SK-N-SH treated with all-trans-retinoic acid at 6 μM for 48 hours (cell line): ENCODE data around the gene CIPC.

Experiments
- ATAC-seq: fragments of 200-7000 bp; cut with Tn5 transposase; 3 replicates; pipeline ENCODE4 v1.9.1; 2020; ENCODE audit warnings: mild to moderate bottlenecking, moderate library complexity
- BACH2 ChIP-seq: fragments of 250-450 bp; sonication (Bioruptor Pico); IDR thresholded peaks from 2 replicates; pipeline ENCODE4 v1.9.0; 2021; ENCODE audit warnings: mild to moderate bottlenecking, borderline replicate concordance
- CSDC2 ChIP-seq: fragments of 250-450 bp; sonication (Bioruptor Pico); IDR thresholded peaks from 2 replicates; pipeline ENCODE4 v1.5.0; 2020; ENCODE audit warnings: mild to moderate bottlenecking, moderate library complexity
- GLIS3 ChIP-seq: fragments of 250-450 bp; sonication (Bioruptor Pico); IDR thresholded peaks from 2 replicates; pipeline ENCODE4 v1.5.0; 2020; ENCODE audit warnings: mild to moderate bottlenecking, moderate library complexity
- ISL1 ChIP-seq: fragments of 250-450 bp; sonication (Bioruptor Pico); IDR thresholded peaks from 2 replicates; pipeline ENCODE4 v2.1.2; 2022; ENCODE audit warnings: mild to moderate bottlenecking, moderate library complexity
- OSR1 ChIP-seq: fragments of 250-450 bp; sonication (Bioruptor Pico); IDR thresholded peaks from 2 replicates; pipeline ENCODE4 v1.8.0; 2022; ENCODE audit warnings: moderate library complexity, mild to moderate bottlenecking, inconsistent platforms
- RARB ChIP-seq: fragments of 250-450 bp; sonication (Bioruptor Pico); IDR thresholded peaks from 2 replicates; pipeline ENCODE4 v1.8.0; 2021; ENCODE audit warnings: mild to moderate bottlenecking, moderate library complexity
- SNAI2 ChIP-seq: fragments of 250-450 bp; sonication (Bioruptor Pico); IDR thresholded peaks from 2 replicates; pipeline ENCODE4 v1.5.0; 2020; ENCODE audit warnings: mild to moderate bottlenecking, moderate library complexity
- TOX ChIP-seq: fragments of 250-450 bp; sonication (Bioruptor Pico); IDR thresholded peaks from 2 replicates; pipeline ENCODE4 v1.8.0; 2021; ENCODE audit warnings: mild to moderate bottlenecking, moderate library complexity, borderline replicate concordance
- ZC3H10 ChIP-seq: fragments of 250-450 bp; sonication (Bioruptor Pico); IDR thresholded peaks from 2 replicates; pipeline ENCODE4 v1.5.1; 2021; ENCODE audit warnings: mild to moderate bottlenecking, moderate library complexity
- ZFP3 ChIP-seq: fragments of 250-450 bp; sonication (Bioruptor Pico); IDR thresholded peaks from 2 replicates; pipeline ENCODE4 v1.5.0; 2020; ENCODE audit warnings: mild to moderate bottlenecking, moderate library complexity
- ZFP30 ChIP-seq: fragments of 450-650 bp; formaldehyde crosslinking; IDR thresholded peaks from 2 replicates; pipeline ENCODE4 v1.5.0; 2022; ENCODE audit warnings: mild to moderate bottlenecking, moderate library complexity
- ZNF565 ChIP-seq: fragments of 450-650 bp; formaldehyde crosslinking; conservative IDR thresholded peaks from 2 replicates; pipeline ENCODE4 v1.5.0; 2020; ENCODE audit warnings: low read depth, mild to moderate bottlenecking, moderate library complexity
- ZNF70 ChIP-seq: fragments of 450-650 bp; formaldehyde crosslinking; IDR thresholded peaks from 2 replicates; pipeline ENCODE4 v1.5.0; 2020; ENCODE audit warnings: mild to moderate bottlenecking, moderate library complexity
- ZNF8 ChIP-seq: fragments of 450-650 bp; formaldehyde crosslinking; IDR thresholded peaks from 2 replicates; pipeline ENCODE4 v1.5.0; 2020; ENCODE audit warnings: mild to moderate bottlenecking, moderate library complexity
- TF ChIP-seq, protein P1 (sequence below): fragments of 250-450 bp; sonication (Bioruptor Pico); IDR thresholded peaks from 2 replicates; pipeline ENCODE4 v1.5.1; 2020; ENCODE audit warnings: low read depth, mild to moderate bottlenecking, moderate library complexity
- TF ChIP-seq, protein P2 (sequence below): fragments of 250-450 bp; sonication (Bioruptor Pico); IDR thresholded peaks from 2 replicates; pipeline ENCODE4 v1.8.0; 2020; ENCODE audit warnings: mild to moderate bottlenecking, moderate library complexity, borderline replicate concordance
- TF ChIP-seq, protein P3 (sequence below): fragments of 250-450 bp; sonication (Bioruptor Pico); IDR thresholded peaks from 2 replicates; pipeline ENCODE4 v1.5.0; 2020; ENCODE audit warnings: mild to moderate bottlenecking, moderate library complexity
- TF ChIP-seq, protein P4 (sequence below): fragments of 250-450 bp; sonication (Bioruptor Pico); IDR thresholded peaks from 2 replicates; pipeline ENCODE4 v1.8.0; 2021; ENCODE audit warnings: low read depth, mild to moderate bottlenecking, moderate library complexity, borderline replicate concordance

The CIPC gene

DNA sequence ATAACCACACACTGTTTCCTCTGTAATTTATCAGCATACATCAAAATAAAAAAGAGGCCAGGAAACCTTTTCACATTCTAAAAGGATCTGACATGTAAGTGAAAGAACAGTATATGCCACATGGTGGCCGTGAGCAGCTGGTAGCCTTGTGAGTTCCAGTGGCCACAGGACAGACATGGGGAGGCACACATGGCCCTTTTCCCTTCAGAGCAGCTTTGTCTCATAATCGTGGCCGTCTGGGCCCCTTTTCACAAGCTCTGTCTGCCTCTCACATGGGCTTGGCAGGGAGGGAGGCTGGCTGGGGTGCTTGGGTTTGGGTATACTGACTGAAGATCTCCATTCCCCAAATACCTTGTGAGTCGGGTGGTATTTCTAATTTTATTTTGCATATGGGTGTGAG lies 45.0 kb downstream of the CIPC start:
- TF ChIP-seq, protein P1, sequence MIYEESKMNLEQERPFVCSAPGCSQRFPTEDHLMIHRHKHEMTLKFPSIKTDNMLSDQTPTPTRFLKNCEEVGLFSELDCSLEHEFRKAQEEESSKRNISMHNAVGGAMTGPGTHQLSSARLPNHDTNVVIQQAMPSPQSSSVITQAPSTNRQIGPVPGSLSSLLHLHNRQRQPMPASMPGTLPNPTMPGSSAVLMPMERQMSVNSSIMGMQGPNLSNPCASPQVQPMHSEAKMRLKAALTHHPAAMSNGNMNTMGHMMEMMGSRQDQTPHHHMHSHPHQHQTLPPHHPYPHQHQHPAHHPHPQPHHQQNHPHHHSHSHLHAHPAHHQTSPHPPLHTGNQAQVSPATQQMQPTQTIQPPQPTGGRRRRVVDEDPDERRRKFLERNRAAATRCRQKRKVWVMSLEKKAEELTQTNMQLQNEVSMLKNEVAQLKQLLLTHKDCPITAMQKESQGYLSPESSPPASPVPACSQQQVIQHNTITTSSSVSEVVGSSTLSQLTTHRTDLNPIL (CRISPR knock-in tag): no peak
- TF ChIP-seq ZFP3 (no peak), GLIS3 (CRISPR knock-in tag) (no peak)
- TF ChIP-seq, all 23 proteins: peak for 0
- no peak for ATAC-seq

DNA sequence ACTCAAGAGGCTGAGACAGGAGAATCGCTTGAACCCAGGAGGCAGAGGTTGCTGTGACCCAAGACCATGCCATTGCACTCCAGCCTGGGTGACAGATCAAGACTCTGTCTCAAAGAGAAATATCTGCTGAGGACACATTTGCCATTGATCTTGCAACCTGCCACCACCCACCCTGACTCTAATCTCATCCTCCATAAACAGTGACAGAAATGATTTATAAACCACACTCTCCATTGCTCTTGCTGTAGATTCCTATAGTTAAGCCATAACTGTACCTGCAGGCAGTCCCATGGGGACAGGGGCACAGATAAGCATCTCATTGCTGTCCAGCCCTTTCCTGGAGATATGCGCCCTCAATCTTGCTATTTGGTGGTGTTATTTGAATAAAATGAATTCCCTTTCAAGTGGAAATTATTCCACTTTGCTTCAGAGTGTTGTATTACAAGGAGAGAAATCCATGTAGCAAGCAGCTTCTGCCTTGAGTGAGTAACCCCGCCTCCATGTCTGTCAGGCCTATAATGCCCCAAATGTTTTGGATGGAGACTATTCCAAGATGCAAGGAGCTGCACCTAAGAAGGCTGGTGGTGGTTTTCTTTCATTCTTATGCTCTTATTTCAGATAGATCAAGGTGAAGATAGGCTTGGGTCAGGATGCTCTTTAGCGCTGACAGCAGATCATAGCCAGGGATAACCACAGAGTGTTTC lies 46.5 kb downstream of the CIPC start:
- TF ChIP-seq, protein P2, sequence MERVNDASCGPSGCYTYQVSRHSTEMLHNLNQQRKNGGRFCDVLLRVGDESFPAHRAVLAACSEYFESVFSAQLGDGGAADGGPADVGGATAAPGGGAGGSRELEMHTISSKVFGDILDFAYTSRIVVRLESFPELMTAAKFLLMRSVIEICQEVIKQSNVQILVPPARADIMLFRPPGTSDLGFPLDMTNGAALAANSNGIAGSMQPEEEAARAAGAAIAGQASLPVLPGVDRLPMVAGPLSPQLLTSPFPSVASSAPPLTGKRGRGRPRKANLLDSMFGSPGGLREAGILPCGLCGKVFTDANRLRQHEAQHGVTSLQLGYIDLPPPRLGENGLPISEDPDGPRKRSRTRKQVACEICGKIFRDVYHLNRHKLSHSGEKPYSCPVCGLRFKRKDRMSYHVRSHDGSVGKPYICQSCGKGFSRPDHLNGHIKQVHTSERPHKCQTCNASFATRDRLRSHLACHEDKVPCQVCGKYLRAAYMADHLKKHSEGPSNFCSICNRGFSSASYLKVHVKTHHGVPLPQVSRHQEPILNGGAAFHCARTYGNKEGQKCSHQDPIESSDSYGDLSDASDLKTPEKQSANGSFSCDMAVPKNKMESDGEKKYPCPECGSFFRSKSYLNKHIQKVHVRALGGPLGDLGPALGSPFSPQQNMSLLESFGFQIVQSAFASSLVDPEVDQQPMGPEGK (CRISPR knock-in tag): no peak
- TF ChIP-seq, protein P3, sequence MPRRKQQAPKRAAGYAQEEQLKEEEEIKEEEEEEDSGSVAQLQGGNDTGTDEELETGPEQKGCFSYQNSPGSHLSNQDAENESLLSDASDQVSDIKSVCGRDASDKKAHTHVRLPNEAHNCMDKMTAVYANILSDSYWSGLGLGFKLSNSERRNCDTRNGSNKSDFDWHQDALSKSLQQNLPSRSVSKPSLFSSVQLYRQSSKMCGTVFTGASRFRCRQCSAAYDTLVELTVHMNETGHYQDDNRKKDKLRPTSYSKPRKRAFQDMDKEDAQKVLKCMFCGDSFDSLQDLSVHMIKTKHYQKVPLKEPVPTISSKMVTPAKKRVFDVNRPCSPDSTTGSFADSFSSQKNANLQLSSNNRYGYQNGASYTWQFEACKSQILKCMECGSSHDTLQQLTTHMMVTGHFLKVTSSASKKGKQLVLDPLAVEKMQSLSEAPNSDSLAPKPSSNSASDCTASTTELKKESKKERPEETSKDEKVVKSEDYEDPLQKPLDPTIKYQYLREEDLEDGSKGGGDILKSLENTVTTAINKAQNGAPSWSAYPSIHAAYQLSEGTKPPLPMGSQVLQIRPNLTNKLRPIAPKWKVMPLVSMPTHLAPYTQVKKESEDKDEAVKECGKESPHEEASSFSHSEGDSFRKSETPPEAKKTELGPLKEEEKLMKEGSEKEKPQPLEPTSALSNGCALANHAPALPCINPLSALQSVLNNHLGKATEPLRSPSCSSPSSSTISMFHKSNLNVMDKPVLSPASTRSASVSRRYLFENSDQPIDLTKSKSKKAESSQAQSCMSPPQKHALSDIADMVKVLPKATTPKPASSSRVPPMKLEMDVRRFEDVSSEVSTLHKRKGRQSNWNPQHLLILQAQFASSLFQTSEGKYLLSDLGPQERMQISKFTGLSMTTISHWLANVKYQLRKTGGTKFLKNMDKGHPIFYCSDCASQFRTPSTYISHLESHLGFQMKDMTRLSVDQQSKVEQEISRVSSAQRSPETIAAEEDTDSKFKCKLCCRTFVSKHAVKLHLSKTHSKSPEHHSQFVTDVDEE: no peak
- no peak for TF ChIP-seq SNAI2 (CRISPR knock-in tag)
- TF ChIP-seq BACH2 (CRISPR knock-in tag): no peak
- TF ChIP-seq, protein P1 (CRISPR knock-in tag): no peak
- TF ChIP-seq OSR1 (CRISPR knock-in tag): no peak
- no peak for TF ChIP-seq ZNF70 (CRISPR knock-in tag)

DNA sequence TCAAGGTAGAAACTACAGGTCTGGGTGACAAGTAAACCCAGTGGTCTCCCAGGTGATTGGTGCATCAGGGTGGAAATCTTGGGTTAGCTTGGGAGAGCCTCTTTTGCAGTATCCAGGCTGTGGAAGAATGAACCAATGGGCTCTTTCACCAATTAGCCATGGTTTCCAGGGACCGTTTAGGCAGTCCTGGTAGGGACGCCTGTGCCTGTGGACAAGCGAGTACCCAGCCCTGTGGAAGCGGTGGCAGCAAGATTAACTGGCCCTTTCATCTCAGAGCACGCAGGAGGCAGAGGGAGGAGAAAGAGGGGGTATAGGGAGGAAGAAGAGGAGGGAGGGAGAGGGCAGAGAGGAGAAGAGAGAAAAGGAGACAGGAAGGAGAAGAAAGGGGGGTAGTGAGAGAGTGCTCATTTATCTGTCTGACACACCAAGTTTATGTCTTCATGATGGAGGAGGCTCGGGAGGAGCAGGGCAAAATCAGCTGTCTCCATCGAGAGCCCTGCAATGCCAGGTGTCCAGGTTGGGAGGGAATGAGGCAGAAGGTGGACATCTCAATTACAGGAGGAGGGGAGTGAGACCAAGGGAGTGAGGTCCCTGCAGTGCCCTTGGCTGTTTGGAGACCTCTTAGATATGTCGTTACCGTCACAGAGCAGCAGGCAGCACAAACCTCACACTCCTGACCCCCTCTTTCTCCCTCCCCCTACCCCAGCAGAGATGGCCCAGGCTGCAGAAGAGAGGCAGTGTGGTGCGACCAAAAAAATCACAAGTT lies 48.1 kb downstream of the CIPC start:
- no peak for ATAC-seq
- TF ChIP-seq RARB (CRISPR knock-in tag) (no peak), ZFP30 (no peak), ZC3H10 (CRISPR knock-in tag) (no peak), CSDC2 (CRISPR knock-in tag) (no peak), ZFP3 (no peak), TOX (CRISPR knock-in tag) (no peak), ZNF565 (CRISPR knock-in tag) (no peak), OSR1 (CRISPR knock-in tag) (no peak), BACH2 (CRISPR knock-in tag) (no peak), ISL1 (no peak), ZNF8 (CRISPR knock-in tag) (no peak)
- TF ChIP-seq, protein P1 (CRISPR knock-in tag): no peak
- TF ChIP-seq, protein P4, sequence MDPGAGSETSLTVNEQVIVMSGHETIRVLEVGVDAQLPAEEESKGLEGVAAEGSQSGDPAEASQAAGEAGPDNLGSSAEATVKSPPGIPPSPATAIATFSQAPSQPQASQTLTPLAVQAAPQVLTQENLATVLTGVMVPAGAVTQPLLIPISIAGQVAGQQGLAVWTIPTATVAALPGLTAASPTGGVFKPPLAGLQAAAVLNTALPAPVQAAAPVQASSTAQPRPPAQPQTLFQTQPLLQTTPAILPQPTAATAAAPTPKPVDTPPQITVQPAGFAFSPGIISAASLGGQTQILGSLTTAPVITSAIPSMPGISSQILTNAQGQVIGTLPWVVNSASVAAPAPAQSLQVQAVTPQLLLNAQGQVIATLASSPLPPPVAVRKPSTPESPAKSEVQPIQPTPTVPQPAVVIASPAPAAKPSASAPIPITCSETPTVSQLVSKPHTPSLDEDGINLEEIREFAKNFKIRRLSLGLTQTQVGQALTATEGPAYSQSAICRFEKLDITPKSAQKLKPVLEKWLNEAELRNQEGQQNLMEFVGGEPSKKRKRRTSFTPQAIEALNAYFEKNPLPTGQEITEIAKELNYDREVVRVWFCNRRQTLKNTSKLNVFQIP (CRISPR knock-in tag): no peak
- TF ChIP-seq, protein P3: no peak
- TF ChIP-seq, protein P2 (CRISPR knock-in tag): no peak

More for the DNA sequence above, 46.5 kb downstream of the CIPC start:
- no peak for ATAC-seq
